Mesothelial cell of epicardium (in vitro differentiated cells): ENCODE results near the gene ASF1A. TPM values are rescaled to one million over a fixed set of nuclear protein-coding genes. Genes with fewer than 3 reads are reported as not detected.

Source experiments
- DNase-seq, 2 experiments: peaks; one replicate each; pipeline ENCODE4 v3.0.0; 2021; ENCODE audit warnings: low spot score in 2 of 2; ENCODE audit not compliant: unreplicated experiment in 2 of 2
- H3K27ac Mint-ChIP-seq: 2 replicates; pipeline ENCODE4 v1.8.0; 2021; ENCODE audit warnings: mixed read lengths
- H3K27me3 Mint-ChIP-seq: 2 replicates; pipeline ENCODE4 v1.8.0; 2021; ENCODE audit warnings: low read depth, mixed read lengths
- H3K36me3 Mint-ChIP-seq: 2 replicates; pipeline ENCODE4 v1.8.0; 2021; ENCODE audit warnings: mixed read lengths
- H3K4me1 Mint-ChIP-seq: 2 replicates; pipeline ENCODE4 v1.8.0; 2021; ENCODE audit warnings: mixed read lengths
- H3K4me3 Mint-ChIP-seq: 2 replicates; pipeline ENCODE4 v1.8.0; 2021; ENCODE audit warnings: mild to moderate bottlenecking, moderate library complexity, mixed read lengths
- H3K9me3 Mint-ChIP-seq: 2 replicates; pipeline ENCODE4 v1.8.0; 2021; ENCODE audit warnings: mixed read lengths
- total RNA-seq: library from RNA; stranded (reverse); gene quantifications from 3 replicates; pipeline ENCODE4 v1.2.1, GENCODE V29; 2021
- TF ChIP-seq, protein P1 (sequence below): fragments of 200-600 bp; sonication (generic); IDR thresholded peaks from one replicate; pipeline ENCODE4 v1.5.0; 2021; ENCODE audit warnings: antibody characterized with exemption; ENCODE audit not compliant: unreplicated experiment

Gene ASF1A
- total RNA-seq, 1 donor from 2014 or later, result 22.9 TPM

DNA sequence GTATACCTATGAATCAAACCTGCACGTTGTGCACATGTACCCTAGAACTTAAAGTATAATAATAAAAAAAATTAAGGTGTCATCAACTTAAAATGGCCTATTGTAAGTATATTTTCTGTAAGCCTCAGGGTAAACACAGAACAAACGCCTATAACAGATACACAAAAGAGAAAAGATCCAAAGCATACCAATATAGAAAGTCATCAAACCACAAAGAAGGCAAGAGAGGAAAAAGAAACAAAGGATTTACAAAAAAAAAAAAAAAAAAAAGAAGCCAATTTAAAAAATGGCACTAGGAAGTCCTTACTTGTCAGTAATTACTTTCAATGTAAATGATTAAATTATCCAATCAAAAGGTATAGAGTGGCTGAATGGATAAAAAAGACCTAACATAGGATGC, 24.6 kb upstream of the ASF1A start:
- Mint-ChIP-seq H3K4me3 (no peak overlapping the region), H3K36me3 (peaks cover 43% of the 10 kb centered on the region), H3K27ac (no peak overlapping the region), H3K27me3 (no peaks in the 10 kb centered on the region), H3K9me3 (peaks cover 49% of the 10 kb centered on the region), H3K4me1 (no peaks in the 10 kb centered on the region)
- TF ChIP-seq, protein P1, sequence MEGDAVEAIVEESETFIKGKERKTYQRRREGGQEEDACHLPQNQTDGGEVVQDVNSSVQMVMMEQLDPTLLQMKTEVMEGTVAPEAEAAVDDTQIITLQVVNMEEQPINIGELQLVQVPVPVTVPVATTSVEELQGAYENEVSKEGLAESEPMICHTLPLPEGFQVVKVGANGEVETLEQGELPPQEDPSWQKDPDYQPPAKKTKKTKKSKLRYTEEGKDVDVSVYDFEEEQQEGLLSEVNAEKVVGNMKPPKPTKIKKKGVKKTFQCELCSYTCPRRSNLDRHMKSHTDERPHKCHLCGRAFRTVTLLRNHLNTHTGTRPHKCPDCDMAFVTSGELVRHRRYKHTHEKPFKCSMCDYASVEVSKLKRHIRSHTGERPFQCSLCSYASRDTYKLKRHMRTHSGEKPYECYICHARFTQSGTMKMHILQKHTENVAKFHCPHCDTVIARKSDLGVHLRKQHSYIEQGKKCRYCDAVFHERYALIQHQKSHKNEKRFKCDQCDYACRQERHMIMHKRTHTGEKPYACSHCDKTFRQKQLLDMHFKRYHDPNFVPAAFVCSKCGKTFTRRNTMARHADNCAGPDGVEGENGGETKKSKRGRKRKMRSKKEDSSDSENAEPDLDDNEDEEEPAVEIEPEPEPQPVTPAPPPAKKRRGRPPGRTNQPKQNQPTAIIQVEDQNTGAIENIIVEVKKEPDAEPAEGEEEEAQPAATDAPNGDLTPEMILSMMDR, result no peak
- DNase-seq, result no peak

DNA sequence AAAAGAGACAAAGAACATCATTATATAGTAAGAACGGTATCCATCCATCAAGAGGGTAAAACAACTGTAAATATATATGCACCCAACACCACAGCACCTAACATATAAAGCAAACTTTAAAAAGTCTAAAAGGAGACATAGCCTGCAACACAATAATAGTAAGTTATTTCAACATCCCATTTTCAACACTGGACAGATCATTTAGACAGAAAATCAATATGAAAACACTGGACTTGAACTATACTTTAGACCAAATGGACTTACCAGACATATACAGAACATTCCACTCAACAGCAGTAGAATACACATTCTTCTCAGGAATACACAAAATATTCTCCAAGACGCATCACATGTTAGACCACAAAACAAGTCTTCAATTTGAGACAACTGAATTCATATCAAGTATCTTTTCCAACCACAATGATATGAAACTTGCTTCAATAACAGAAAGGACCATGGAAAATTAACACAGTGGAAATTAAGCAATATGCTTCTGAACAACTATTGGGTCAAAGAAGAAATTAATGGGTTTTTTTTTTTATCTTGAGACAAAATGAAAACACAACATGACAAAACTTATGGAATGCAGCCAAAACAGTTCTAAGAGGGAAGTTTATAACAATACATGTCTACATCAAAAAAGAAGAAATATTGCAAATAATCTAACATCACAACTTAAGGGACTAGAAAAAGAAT, 23.9 kb upstream of the ASF1A start:
- DNase-seq, result no peak
- H3K36me3 Mint-ChIP-seq, result peaks cover 44% of the 10 kb centered on the region
- H3K27me3 Mint-ChIP-seq, result no peaks in the 10 kb centered on the region
- TF ChIP-seq, protein P1, result no peak
- H3K4me3 Mint-ChIP-seq, result no peak overlapping the region
- no peaks in the 10 kb centered on the region for H3K4me1 Mint-ChIP-seq
- H3K27ac Mint-ChIP-seq, result no peak overlapping the region
- H3K9me3 Mint-ChIP-seq, result peaks cover 49% of the 10 kb centered on the region

DNA sequence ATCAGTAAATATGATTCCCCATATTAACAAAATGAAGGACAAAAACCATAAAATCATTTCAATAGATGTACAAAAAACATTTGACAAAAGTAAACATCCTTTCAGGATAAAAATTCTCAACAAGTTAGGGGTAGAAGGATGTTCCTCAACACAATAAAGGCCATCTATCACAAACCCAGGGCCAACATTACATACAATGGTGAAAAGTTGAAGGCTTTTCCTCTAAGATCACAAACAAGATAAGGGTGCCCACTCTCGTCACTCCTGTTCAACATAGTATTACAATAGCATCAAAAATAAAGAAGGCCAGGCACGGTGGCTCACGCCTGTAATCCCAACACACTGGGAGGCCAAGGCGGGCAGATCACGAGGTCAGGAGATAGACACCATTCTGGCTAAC, 22.6 kb upstream of the ASF1A start:
- Mint-ChIP-seq H3K9me3 (peaks cover 43% of the 10 kb centered on the region), H3K27me3 (no peaks in the 10 kb centered on the region), H3K4me3 (no peak overlapping the region), H3K4me1 (no peaks in the 10 kb centered on the region), H3K27ac (no peak overlapping the region), H3K36me3 (peaks cover 40% of the 10 kb centered on the region)
- no peak for DNase-seq
- TF ChIP-seq, protein P1, result no peak

DNA sequence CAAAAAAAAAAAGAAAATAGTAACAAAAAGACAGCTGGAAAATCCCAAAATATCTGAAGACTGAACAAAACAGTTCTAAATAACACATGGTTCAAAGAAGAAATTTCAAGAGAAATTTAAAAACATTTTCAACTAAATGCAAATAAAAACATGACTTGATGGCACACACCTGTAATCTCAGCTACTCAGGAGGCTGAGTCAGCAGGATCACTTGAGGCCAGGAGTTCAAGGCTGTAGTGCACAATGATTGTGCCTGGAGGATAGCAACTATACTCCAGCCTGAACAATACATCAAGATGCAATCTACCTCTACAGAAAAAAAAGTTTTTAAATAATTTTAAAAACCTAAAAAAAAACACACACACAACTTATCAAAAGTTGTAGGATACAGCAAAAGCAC, 21.6 kb upstream of the ASF1A start:
- peaks cover 33% of the 10 kb centered on the region for H3K36me3 Mint-ChIP-seq
- TF ChIP-seq, protein P1, result no peak
- peaks cover 2% of the 10 kb centered on the region for H3K4me1 Mint-ChIP-seq
- no peak overlapping the region for H3K27ac Mint-ChIP-seq
- H3K9me3 Mint-ChIP-seq, result peaks cover 33% of the 10 kb centered on the region
- no peaks in the 10 kb centered on the region for H3K27me3 Mint-ChIP-seq
- no peak overlapping the region for H3K4me3 Mint-ChIP-seq
- DNase-seq, result no peak

DNA sequence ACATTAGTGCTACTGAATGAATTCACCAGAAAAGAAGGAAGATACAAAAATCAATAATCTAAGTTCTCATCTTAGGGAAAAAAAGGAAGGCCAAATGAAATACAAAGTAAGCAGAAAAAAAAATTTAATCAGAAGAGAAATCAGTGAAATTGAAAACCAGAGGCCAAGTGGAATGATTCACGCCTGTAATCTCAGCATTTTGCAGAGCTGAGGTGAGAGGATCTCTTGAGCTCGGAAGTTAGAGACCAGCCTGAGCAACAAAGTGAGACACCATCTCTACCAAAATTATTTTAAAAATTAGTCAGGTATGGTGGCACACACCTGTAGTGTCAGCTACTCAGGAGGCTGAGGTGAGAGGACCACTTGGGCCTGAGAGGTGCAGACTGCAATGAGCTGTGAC, 21.2 kb upstream of the ASF1A start:
- H3K27ac Mint-ChIP-seq, result no peak overlapping the region
- H3K36me3 Mint-ChIP-seq, result peaks cover 33% of the 10 kb centered on the region
- H3K4me3 Mint-ChIP-seq, result no peak overlapping the region
- DNase-seq, result no peak
- H3K27me3 Mint-ChIP-seq, result no peaks in the 10 kb centered on the region
- peaks cover 32% of the 10 kb centered on the region for H3K9me3 Mint-ChIP-seq
- H3K4me1 Mint-ChIP-seq, result peaks cover 2% of the 10 kb centered on the region
- TF ChIP-seq, protein P1, result no peak

DNA sequence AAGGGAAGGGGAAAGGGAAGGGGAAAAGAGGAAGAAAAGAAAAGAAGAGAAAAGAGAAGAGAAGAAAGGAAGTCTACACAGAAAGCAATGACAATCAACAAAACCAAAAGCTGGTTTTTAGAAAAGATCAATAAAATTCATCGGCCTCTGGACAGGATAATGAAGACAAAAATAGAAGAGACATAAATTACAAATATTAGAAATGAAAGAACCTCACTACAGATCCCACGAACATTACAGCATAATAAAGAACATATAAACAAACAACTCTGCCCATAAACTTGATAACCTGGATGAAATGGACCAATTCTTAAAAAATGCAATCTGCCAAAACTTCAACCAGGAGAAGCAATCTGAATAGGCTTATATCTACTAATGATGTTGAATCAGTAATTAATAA, 20.7 kb upstream of the ASF1A start:
- peaks cover 31% of the 10 kb centered on the region for H3K36me3 Mint-ChIP-seq

More for the DNA sequence above, 20.7 kb upstream of the ASF1A start:
- Mint-ChIP-seq H3K27me3 (no peaks in the 10 kb centered on the region), H3K4me3 (no peak overlapping the region), H3K4me1 (peaks cover 2% of the 10 kb centered on the region), H3K27ac (no peak overlapping the region), H3K9me3 (peaks cover 32% of the 10 kb centered on the region)
- DNase-seq, result no peak
- TF ChIP-seq, protein P1, result no peak
